Esophagus (tissue), 2 donors: ENCODE measurements around the gene ROR1. TPM values are rescaled to one million over a fixed set of nuclear protein-coding genes. Genes with fewer than 3 reads are reported as not detected.

Experiments used
- H3K27ac ChIP-seq, 2 donors: one replicate each; pipeline ENCODE4 v1.5.1; 2013; ENCODE audit warnings: low read depth in 2 of 2, mild to moderate bottlenecking in 2 of 2, inconsistent platforms in 1 of 2, low read length in 1 of 2, moderate library complexity in 1 of 2
- H3K27me3 ChIP-seq, 2 donors: one replicate each; pipeline ENCODE4 v1.6.1; 2013; ENCODE audit warnings: low read length in 2 of 2, control low read depth in 1 of 2, mild to moderate bottlenecking in 1 of 2; ENCODE audit not compliant: insufficient read depth in 2 of 2, control insufficient read depth in 1 of 2
- H3K36me3 ChIP-seq, 2 donors: one replicate each; pipeline ENCODE4 v1.6.1; 2013; ENCODE audit warnings: low read length in 1 of 2; ENCODE audit not compliant: control insufficient read depth in 2 of 2, insufficient read depth in 2 of 2
- H3K4me1 ChIP-seq, 2 donors: one replicate each; pipeline ENCODE4 v1.6.1; 2013; ENCODE audit warnings: low read length in 1 of 2; ENCODE audit not compliant: control insufficient read depth in 2 of 2, insufficient read depth in 2 of 2
- H3K4me3 ChIP-seq, 2 donors: one replicate each; pipeline ENCODE4 v1.5.1; 2013; ENCODE audit warnings: low read length in 2 of 2, mild to moderate bottlenecking in 2 of 2, low read depth in 1 of 2, moderate library complexity in 1 of 2
- H3K9me3 ChIP-seq, 2 donors: one replicate each; pipeline ENCODE4 v1.6.1; 2013; ENCODE audit warnings: mild to moderate bottlenecking in 2 of 2, low read depth in 1 of 2, low read length in 1 of 2, moderate library complexity in 1 of 2; ENCODE audit not compliant: control insufficient read depth in 2 of 2, insufficient read depth in 1 of 2
- WGBS, 2 donors: extraction: QIAGEN DNeasy Blood & Tissue Kit; methylation state at CpG; one replicate each; pipeline ENCODE4 v1.1.7; 2013; 5-methylcytosine and 5-hydroxymethylcytosine counted together
- polyA plus RNA-seq, 2 donors: library from polyadenylated mRNA; stranded (reverse); fragments of 200-250 nt; gene quantifications; one replicate each; pipeline ENCODE4 v1.2.3, GENCODE V29; 2013
- donor health status: healthy with polysubstance abuse.
- donor health status: Bipolar disorder and iron deficiency.

ROR1 gene
- polyA plus RNA-seq, 2 donors, result 1.1 to 1.9 TPM

- no peak overlapping the region for H3K27ac ChIP-seq
- H3K36me3 ChIP-seq, result no peaks in the 10 kb centered on the region
- H3K4me3 ChIP-seq, result no peak overlapping the region
- no peaks in the 10 kb centered on the region for H3K9me3 ChIP-seq
- H3K27me3 ChIP-seq, result no peaks in the 10 kb centered on the region
- H3K4me1 ChIP-seq, result no peaks in the 10 kb centered on the region
- 49 to 50% methylated on average over 7 of the region's 7 CpGs for WGBS, 2 donors
Measured at GRCh38 chr1:63928186-63929105, 154.6 kb downstream of the ROR1 start.

- H3K4me3 ChIP-seq, result no peak overlapping the region
- H3K4me1 ChIP-seq, result no peaks in the 10 kb centered on the region
- no peaks in the 10 kb centered on the region for H3K9me3 ChIP-seq
- H3K36me3 ChIP-seq, result no peaks in the 10 kb centered on the region
- WGBS, 2 donors, result 65 to 66% methylated on average over 3 of the region's 3 CpGs
- H3K27me3 ChIP-seq, result no peaks in the 10 kb centered on the region
- no peak overlapping the region for H3K27ac ChIP-seq
Measured at GRCh38 chr1:63929106-63929478, 155.3 kb downstream of the ROR1 start.

- no peak overlapping the region for H3K4me3 ChIP-seq
- no peaks in the 10 kb centered on the region for H3K4me1 ChIP-seq
- H3K27me3 ChIP-seq, result no peaks in the 10 kb centered on the region
- no peak overlapping the region for H3K27ac ChIP-seq
- 89 to 92% methylated on average over 2 of the region's 2 CpGs for WGBS, 2 donors
- H3K9me3 ChIP-seq, result no peaks in the 10 kb centered on the region
- no peaks in the 10 kb centered on the region for H3K36me3 ChIP-seq
Measured at GRCh38 chr1:63931468-63931867, 157.7 kb downstream of the ROR1 start.

GRCh38 chr1:63934697-63935096, 160.9 kb downstream of the ROR1 start:
- H3K9me3 ChIP-seq, result no peaks in the 10 kb centered on the region
- no peaks in the 10 kb centered on the region for H3K4me1 ChIP-seq
- no peaks in the 10 kb centered on the region for H3K36me3 ChIP-seq
- no peak overlapping the region for H3K4me3 ChIP-seq
- WGBS, 2 donors, result 79 to 88% methylated on average over 1 of the region's 1 CpG
- no peak overlapping the region for H3K27ac ChIP-seq
- H3K27me3 ChIP-seq, result no peaks in the 10 kb centered on the region

- Histone ChIP-seq H3K36me3 (no peaks in the 10 kb centered on the region), H3K4me3 (no peak overlapping the region), H3K9me3 (no peaks in the 10 kb centered on the region), H3K27me3 (no peaks in the 10 kb centered on the region), H3K27ac (no peak overlapping the region), H3K4me1 (no peaks in the 10 kb centered on the region)
- WGBS, 2 donors, result 86% methylated on average over 1 of the region's 1 CpG
Measured at GRCh38 chr1:63935143-63935542, 161.3 kb downstream of the ROR1 start.

- Histone ChIP-seq H3K4me1 (no peaks in the 10 kb centered on the region), H3K4me3 (no peak overlapping the region), H3K36me3 (no peaks in the 10 kb centered on the region), H3K27ac (no peak overlapping the region), H3K27me3 (no peaks in the 10 kb centered on the region), H3K9me3 (no peaks in the 10 kb centered on the region)
- WGBS, 2 donors, result 21% methylated on average over 1 of the region's 1 CpG
Measured at GRCh38 chr1:63935553-63935952, 161.7 kb downstream of the ROR1 start.

GRCh38 chr1:63936276-63936675, 162.5 kb downstream of the ROR1 start:
- Histone ChIP-seq H3K9me3 (no peaks in the 10 kb centered on the region), H3K27ac (no peak overlapping the region), H3K4me3 (no peak overlapping the region), H3K4me1 (no peaks in the 10 kb centered on the region), H3K36me3 (no peaks in the 10 kb centered on the region), H3K27me3 (no peaks in the 10 kb centered on the region)
- 97 to 98% methylated on average over 1 of the region's 1 CpG for WGBS, 2 donors

GRCh38 chr1:63936801-63937200, 163.0 kb downstream of the ROR1 start:
- no peaks in the 10 kb centered on the region for H3K4me1 ChIP-seq

GRCh38 chr1:63937461-63938022, 163.7 kb downstream of the ROR1 start:
- Histone ChIP-seq H3K9me3 (no peaks in the 10 kb centered on the region), H3K27ac (no peak overlapping the region), H3K4me3 (no peak overlapping the region), H3K4me1 (no peaks in the 10 kb centered on the region), H3K27me3 (no peaks in the 10 kb centered on the region), H3K36me3 (no peaks in the 10 kb centered on the region)
- 50 to 52% methylated on average over 3 of the region's 3 CpGs for WGBS, 2 donors

More at GRCh38 chr1:63936801-63937200, 163.0 kb downstream of the ROR1 start:
- Histone ChIP-seq H3K27ac (no peak overlapping the region), H3K27me3 (no peaks in the 10 kb centered on the region), H3K9me3 (no peaks in the 10 kb centered on the region), H3K4me3 (no peak overlapping the region), H3K36me3 (no peaks in the 10 kb centered on the region)
- 67 to 69% methylated on average over 2 of the region's 2 CpGs for WGBS, 2 donors

- Histone ChIP-seq H3K9me3 (no peaks in the 10 kb centered on the region), H3K4me1 (no peaks in the 10 kb centered on the region), H3K27ac (no peak overlapping the region), H3K4me3 (no peak overlapping the region), H3K36me3 (no peaks in the 10 kb centered on the region), H3K27me3 (no peaks in the 10 kb centered on the region)
- 93 to 99% methylated on average over 2 of the region's 2 CpGs for WGBS, 2 donors
Measured at GRCh38 chr1:63940440-63940839, 166.6 kb downstream of the ROR1 start.
